Measurements from ENCODE around the gene NR5A1. TPM values are rescaled to one million over a fixed set of nuclear protein-coding genes. Genes with fewer than 3 reads are reported as not detected.

Gene NR5A1
- total RNA-seq, 1 experiment from 2014 or later, result 0.64 TPM

GRCh38 chr9:124441291-124441690 is 65.9 kb downstream of the NR5A1 start:
- Histone ChIP-seq H3K79me2 (ENCODE audit: insufficient read depth, low read length) (no peaks in the 10 kb centered on the region), H3K4me1 (ENCODE audit: control insufficient read depth in 1 of 2, insufficient read depth in 2 of 2, low read length in 2 of 2) (peaks cover 9 to 16% of the 10 kb centered on the region in 2 experiments; a peak in 3 of 4 replicates), H3K9ac (ENCODE audit: low read length) (no peak overlapping the region), H3K9me3 (ENCODE audit: control insufficient read depth in 1 of 2, insufficient read depth in 1 of 2, low read depth in 1 of 2, low read length in 2 of 2) (no peaks in the 10 kb centered on the region), H3K4me2 (ENCODE audit: low read length) (no peak overlapping the region), H4K20me1 (ENCODE audit: insufficient read depth) (no peaks in the 10 kb centered on the region), H3K27me3 (ENCODE audit: insufficient read depth, low read length) (no peaks in the 10 kb centered on the region), H3K9me2 (ENCODE audit: insufficient read depth) (no peaks in the 10 kb centered on the region), H3K27ac (ENCODE audit: low read depth, low read length) (no peak overlapping the region), H3K4me3 (replicated peaks in 1 of 2; ENCODE audit: low read depth in 1 of 2, low read length in 2 of 2) (no peak overlapping the region), H3K36me3 (ENCODE audit: control insufficient read depth in 1 of 2, insufficient read depth in 2 of 2, low read length in 2 of 2) (no peaks in the 10 kb centered on the region), H2AFZ (ENCODE audit: low read depth, low read length, poor library complexity, severe bottlenecking) (no peak overlapping the region)
- intact Hi-C loops (cut with micrococcal nuclease), result no loop called here
- ChIA-PET RAD21 (ENCODE audit: low non-redundant PET in 1 of 2, low total read pairs in 2 of 2, uncharacterized antibody in 2 of 2, unreplicated experiment in 2 of 2) (no interaction called here), POLR2A (no interaction called here), CTCF (no interaction called here)
- TF ChIP-seq SIN3A (IDR thresholded peaks at IDR 0.05; ENCODE audit: low read depth), result no peak
- TF ChIP-seq EGR1 (IDR thresholded peaks at IDR 0.05; ENCODE audit: low read depth), result no peak
- TF ChIP-seq SP1 (IDR thresholded peaks at IDR 0.05; ENCODE audit: low read depth), result no peak
- TF ChIP-seq CTCF (IDR thresholded peaks at IDR 0.05 in 2 of 3, conservative IDR thresholded peaks at IDR 0.05 in 1 of 3; ENCODE audit: borderline replicate concordance in 1 of 3, insufficient read depth in 1 of 3, low read depth in 2 of 3, low read length in 2 of 3), result no peak
- no peak for TF ChIP-seq ELF1 (IDR thresholded peaks at IDR 0.05; ENCODE audit: borderline replicate concordance, low read depth)
- TF ChIP-seq ATF3 (IDR thresholded peaks at IDR 0.05), result no peak
- no peak for TF ChIP-seq RAD21 (IDR thresholded peaks at IDR 0.05; ENCODE audit: low read depth)
- TF ChIP-seq ZNF274 (IDR thresholded peaks at IDR 0.05; ENCODE audit: low read depth, low read length), result no peak
- no peak for TF ChIP-seq EZH2 (IDR thresholded peaks at IDR 0.05)
- TF ChIP-seq REST (IDR thresholded peaks at IDR 0.05; ENCODE audit: low read depth), result no peak
- no peak for TF ChIP-seq CBX3 (IDR thresholded peaks at IDR 0.05; ENCODE audit: low read depth)
- no peak for TF ChIP-seq ZBTB33 (IDR thresholded peaks at IDR 0.05; ENCODE audit: extremely low read depth, insufficient replicate concordance, low read length)
- TF ChIP-seq, protein P1, sequence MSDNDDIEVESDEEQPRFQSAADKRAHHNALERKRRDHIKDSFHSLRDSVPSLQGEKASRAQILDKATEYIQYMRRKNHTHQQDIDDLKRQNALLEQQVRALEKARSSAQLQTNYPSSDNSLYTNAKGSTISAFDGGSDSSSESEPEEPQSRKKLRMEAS (IDR thresholded peaks at IDR 0.05), result no peak
- TF ChIP-seq FOSL1 (IDR thresholded peaks at IDR 0.05; ENCODE audit: low read depth), result no peak
- ATAC-seq (no peak), DNase-seq (ENCODE audit: low read depth, low spot score) (no peak)
- BruUV-seq (replicated peaks), result no TSS peak

Data from HCT116 (cell line).